ENCODE measurements around the gene PTGS1. TPM values are rescaled to one million over a fixed set of nuclear protein-coding genes. Genes with fewer than 3 reads are reported as not detected.

The PTGS1 gene
- total and polyA plus RNA-seq, 2 of the 8 experiments (the other 6 are each of a cell fraction or from before 2014, with no cell fraction given), result 1.1 to 1.9 TPM

DNA sequence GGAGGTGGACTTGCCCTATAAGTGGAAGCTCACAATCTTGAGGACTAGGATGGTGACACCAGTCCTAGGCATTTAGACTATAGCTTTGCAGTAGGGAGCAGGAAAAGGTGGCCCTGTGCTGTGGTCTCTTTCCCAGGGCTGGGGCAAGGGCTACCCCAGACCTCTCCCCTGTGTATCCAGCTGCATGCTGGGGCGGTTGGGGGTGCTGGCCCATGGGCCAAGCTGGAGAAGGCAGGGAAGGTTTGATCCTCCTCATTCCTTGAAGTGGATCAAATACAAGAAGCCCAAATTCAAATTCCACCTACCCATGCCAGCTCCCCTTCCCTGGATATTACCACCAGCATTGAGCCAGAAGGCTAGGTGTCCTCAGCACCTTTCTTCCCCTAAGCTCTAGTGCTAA lies 2.2 kb upstream of the PTGS1 start (continued):
- TF ChIP-seq HDAC6 (IDR thresholded peaks at IDR 0.05; ENCODE audit: low read depth, low read length), result no peak
- TF ChIP-seq SP2 (IDR thresholded peaks at IDR 0.05; ENCODE audit: low read length), result no peak
- TF ChIP-seq RNF2 (IDR thresholded peaks at IDR 0.05; ENCODE audit: borderline replicate concordance, low read depth, low read length, missing control alignments, poor library complexity, severe bottlenecking), result no peak
- TF ChIP-seq JUND (IDR thresholded peaks at IDR 0.05; ENCODE audit: low read length), result no peak
- no peak for TF ChIP-seq CREB1 (IDR thresholded peaks at IDR 0.05)
- no peak for TF ChIP-seq CBX8 (IDR thresholded peaks at IDR 0.05; ENCODE audit: borderline replicate concordance, low read depth, low read length)
- TF ChIP-seq KDM1A (IDR thresholded peaks at IDR 0.05; ENCODE audit: borderline replicate concordance, low read length), result no peak

Data from H1 (cell line).